ENCODE results near the gene ANO4.

ANO4 gene

GRCh38 chr12:100871195-100871734 lies 76.7 kb downstream of the ANO4 start:
- Histone ChIP-seq H3K9me3 (ENCODE audit: control insufficient read depth, insufficient read depth, low read length) (no peaks in the 10 kb centered on the region), H3K4me1 (ENCODE audit: insufficient read depth, low read length) (no peaks in the 10 kb centered on the region), H3K9ac (ENCODE audit: low read depth, low read length) (no peak overlapping the region), H3K36me3 (ENCODE audit: insufficient read depth, low read length) (no peaks in the 10 kb centered on the region)

GRCh38 chr12:100875156-100875555 lies 80.6 kb downstream of the ANO4 start:
- no peaks in the 10 kb centered on the region for H3K9me3 ChIP-seq (ENCODE audit: control insufficient read depth, insufficient read depth, low read length)
- no peaks in the 10 kb centered on the region for H3K4me1 ChIP-seq (ENCODE audit: insufficient read depth, low read length)
- no peaks in the 10 kb centered on the region for H3K36me3 ChIP-seq (ENCODE audit: insufficient read depth, low read length)
- H3K9ac ChIP-seq (ENCODE audit: low read depth, low read length) = no peak overlapping the region

- no peaks in the 10 kb centered on the region for H3K4me1 ChIP-seq (ENCODE audit: insufficient read depth, low read length)
- H3K36me3 ChIP-seq (ENCODE audit: insufficient read depth, low read length) = no peaks in the 10 kb centered on the region
- H3K9me3 ChIP-seq (ENCODE audit: control insufficient read depth, insufficient read depth, low read length) = no peaks in the 10 kb centered on the region
- H3K9ac ChIP-seq (ENCODE audit: low read depth, low read length) = no peak overlapping the region
These were observed 81.2 kb downstream of the ANO4 start for GRCh38 chr12:100875771-100876170.

GRCh38 chr12:100877776-100878175 lies 83.2 kb downstream of the ANO4 start:
- H3K9ac ChIP-seq (ENCODE audit: low read depth, low read length) = no peak overlapping the region
- H3K36me3 ChIP-seq (ENCODE audit: insufficient read depth, low read length) = no peaks in the 10 kb centered on the region
- H3K4me1 ChIP-seq (ENCODE audit: insufficient read depth, low read length) = no peaks in the 10 kb centered on the region
- no peaks in the 10 kb centered on the region for H3K9me3 ChIP-seq (ENCODE audit: control insufficient read depth, insufficient read depth, low read length)

- Histone ChIP-seq H3K36me3 (ENCODE audit: insufficient read depth, low read length) (no peaks in the 10 kb centered on the region), H3K4me1 (ENCODE audit: insufficient read depth, low read length) (no peaks in the 10 kb centered on the region), H3K9me3 (ENCODE audit: control insufficient read depth, insufficient read depth, low read length) (no peaks in the 10 kb centered on the region), H3K9ac (ENCODE audit: low read depth, low read length) (no peak overlapping the region)
These were observed 100.6 kb downstream of the ANO4 start for GRCh38 chr12:100895192-100895591.

GRCh38 chr12:100896192-100896591 lies 101.6 kb downstream of the ANO4 start:
- Histone ChIP-seq H3K4me1 (ENCODE audit: insufficient read depth, low read length) (no peaks in the 10 kb centered on the region), H3K36me3 (ENCODE audit: insufficient read depth, low read length) (no peaks in the 10 kb centered on the region), H3K9ac (ENCODE audit: low read depth, low read length) (no peak overlapping the region), H3K9me3 (ENCODE audit: control insufficient read depth, insufficient read depth, low read length) (no peaks in the 10 kb centered on the region)

DNA sequence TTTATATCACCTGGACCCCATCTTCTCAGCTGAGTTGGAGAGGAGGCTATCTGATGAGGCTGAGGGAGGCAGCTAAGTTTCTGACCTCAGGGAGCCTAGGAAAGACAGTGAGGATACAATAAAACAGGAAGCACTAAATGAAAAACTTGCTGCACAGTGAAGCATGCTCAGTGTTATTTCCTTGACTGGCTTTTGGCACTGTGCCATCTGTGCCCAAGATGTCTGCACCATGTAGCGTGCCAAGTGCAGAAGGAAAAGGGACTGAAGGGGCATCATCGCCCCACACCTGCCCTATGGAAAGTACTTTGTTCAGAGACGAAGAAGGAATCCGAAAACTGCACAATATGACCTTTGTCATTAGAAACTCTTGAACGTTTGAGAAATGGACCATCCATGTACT lies 102.7 kb downstream of the ANO4 start:
- Histone ChIP-seq H3K9ac (ENCODE audit: low read depth, low read length) (no peak overlapping the region), H3K9me3 (ENCODE audit: control insufficient read depth, insufficient read depth, low read length) (no peaks in the 10 kb centered on the region), H3K36me3 (ENCODE audit: insufficient read depth, low read length) (no peaks in the 10 kb centered on the region), H3K4me1 (ENCODE audit: insufficient read depth, low read length) (no peaks in the 10 kb centered on the region)

- Histone ChIP-seq H3K9me3 (ENCODE audit: control insufficient read depth, insufficient read depth, low read length) (no peaks in the 10 kb centered on the region), H3K9ac (ENCODE audit: low read depth, low read length) (no peak overlapping the region), H3K4me1 (ENCODE audit: insufficient read depth, low read length) (no peaks in the 10 kb centered on the region), H3K36me3 (ENCODE audit: insufficient read depth, low read length) (no peaks in the 10 kb centered on the region)
These were observed 104.7 kb downstream of the ANO4 start for GRCh38 chr12:100899301-100899700.

DNA sequence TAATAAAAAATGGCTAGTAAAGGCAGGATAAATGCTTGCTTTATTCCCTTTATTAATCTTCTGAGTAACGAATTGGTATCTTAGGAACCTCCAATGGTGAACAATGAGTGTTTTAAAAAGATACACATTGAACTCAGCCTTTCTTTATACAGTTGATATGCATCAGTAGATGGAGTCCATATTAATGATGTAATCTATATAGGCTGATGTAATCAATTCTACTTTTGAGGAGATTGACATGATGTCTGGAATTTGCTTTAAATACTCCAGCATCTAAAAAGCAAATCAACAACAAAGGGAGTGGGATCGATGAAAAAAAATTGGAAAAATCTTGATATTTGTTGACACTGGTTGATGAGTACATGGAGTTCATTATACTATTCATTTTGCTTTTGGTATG lies 106.2 kb downstream of the ANO4 start:
- Histone ChIP-seq H3K9ac (ENCODE audit: low read depth, low read length) (no peak overlapping the region), H3K9me3 (ENCODE audit: control insufficient read depth, insufficient read depth, low read length) (no peaks in the 10 kb centered on the region), H3K4me1 (ENCODE audit: insufficient read depth, low read length) (no peaks in the 10 kb centered on the region), H3K36me3 (ENCODE audit: insufficient read depth, low read length) (no peaks in the 10 kb centered on the region)

DNA sequence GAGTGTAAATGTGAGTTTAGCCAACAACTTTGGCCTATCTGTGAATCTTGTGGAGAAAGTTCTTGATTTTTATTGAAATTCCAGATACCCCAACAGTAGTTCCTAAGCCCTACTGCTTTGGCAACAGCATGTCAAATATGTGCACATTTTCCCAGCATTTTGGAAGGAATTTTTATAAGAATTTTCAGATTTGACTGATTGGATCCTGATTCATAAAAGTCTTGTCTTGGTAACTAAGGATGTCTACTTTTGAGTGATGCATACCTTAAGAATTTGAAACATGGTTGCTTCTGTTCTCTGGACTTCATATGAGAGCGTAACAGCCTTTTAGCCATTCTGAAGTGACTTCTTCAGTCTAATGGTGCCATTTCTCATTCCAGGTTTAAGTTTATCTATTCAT lies 106.7 kb downstream of the ANO4 start:
- no peaks in the 10 kb centered on the region for H3K4me1 ChIP-seq (ENCODE audit: insufficient read depth, low read length)
- H3K36me3 ChIP-seq (ENCODE audit: insufficient read depth, low read length) = no peaks in the 10 kb centered on the region
- no peak overlapping the region for H3K9ac ChIP-seq (ENCODE audit: low read depth, low read length)
- H3K9me3 ChIP-seq (ENCODE audit: control insufficient read depth, insufficient read depth, low read length) = no peaks in the 10 kb centered on the region

- H3K9me3 ChIP-seq (ENCODE audit: control insufficient read depth, insufficient read depth, low read length) = no peaks in the 10 kb centered on the region
- no peak overlapping the region for H3K9ac ChIP-seq (ENCODE audit: low read depth, low read length)
- H3K4me1 ChIP-seq (ENCODE audit: insufficient read depth, low read length) = no peaks in the 10 kb centered on the region
- H3K36me3 ChIP-seq (ENCODE audit: insufficient read depth, low read length) = no peaks in the 10 kb centered on the region
These were observed 109.7 kb downstream of the ANO4 start for GRCh38 chr12:100904270-100904669.

- Histone ChIP-seq H3K36me3 (ENCODE audit: insufficient read depth, low read length) (no peaks in the 10 kb centered on the region), H3K9me3 (ENCODE audit: control insufficient read depth, insufficient read depth, low read length) (no peaks in the 10 kb centered on the region), H3K4me1 (ENCODE audit: insufficient read depth, low read length) (no peaks in the 10 kb centered on the region), H3K9ac (ENCODE audit: low read depth, low read length) (no peak overlapping the region)
These were observed 113.9 kb downstream of the ANO4 start for GRCh38 chr12:100908501-100908900.

- Histone ChIP-seq H3K9me3 (ENCODE audit: control insufficient read depth, insufficient read depth, low read length) (peaks cover 3% of the 10 kb centered on the region; the same call in 1 of the 2 replicates), H3K36me3 (ENCODE audit: insufficient read depth, low read length) (no peaks in the 10 kb centered on the region), H3K4me1 (ENCODE audit: insufficient read depth, low read length) (no peaks in the 10 kb centered on the region), H3K9ac (ENCODE audit: low read depth, low read length) (no peak overlapping the region)
These were observed 119.5 kb downstream of the ANO4 start for GRCh38 chr12:100913872-100914592.

- H3K4me1 ChIP-seq (ENCODE audit: insufficient read depth, low read length) = no peaks in the 10 kb centered on the region
- no peaks in the 10 kb centered on the region for H3K36me3 ChIP-seq (ENCODE audit: insufficient read depth, low read length)
- H3K9ac ChIP-seq (ENCODE audit: low read depth, low read length) = no peak overlapping the region
These were observed 124.5 kb downstream of the ANO4 start for GRCh38 chr12:100919116-100919515.

GRCh38 chr12:100920493-100920892 lies 125.9 kb downstream of the ANO4 start:
- H3K4me1 ChIP-seq (ENCODE audit: insufficient read depth, low read length) = no peaks in the 10 kb centered on the region

More at GRCh38 chr12:100919116-100919515, 124.5 kb downstream of the ANO4 start:
- H3K9me3 ChIP-seq (ENCODE audit: control insufficient read depth, insufficient read depth, low read length) = peaks cover 3% of the 10 kb centered on the region; the same call in 1 of the 2 replicates

More at GRCh38 chr12:100920493-100920892, 125.9 kb downstream of the ANO4 start:
- Histone ChIP-seq H3K9ac (ENCODE audit: low read depth, low read length) (no peak overlapping the region), H3K36me3 (ENCODE audit: insufficient read depth, low read length) (no peaks in the 10 kb centered on the region), H3K9me3 (ENCODE audit: control insufficient read depth, insufficient read depth, low read length) (peaks cover 3% of the 10 kb centered on the region; the same call in 1 of the 2 replicates)

Measured in ES-I3 (cell line).